ENCODE results near the gene PRKCQ.

GRCh38 chr10:6512182-6512581 is 67.9 kb downstream of the PRKCQ start:
- TF ChIP-seq, protein P1, sequence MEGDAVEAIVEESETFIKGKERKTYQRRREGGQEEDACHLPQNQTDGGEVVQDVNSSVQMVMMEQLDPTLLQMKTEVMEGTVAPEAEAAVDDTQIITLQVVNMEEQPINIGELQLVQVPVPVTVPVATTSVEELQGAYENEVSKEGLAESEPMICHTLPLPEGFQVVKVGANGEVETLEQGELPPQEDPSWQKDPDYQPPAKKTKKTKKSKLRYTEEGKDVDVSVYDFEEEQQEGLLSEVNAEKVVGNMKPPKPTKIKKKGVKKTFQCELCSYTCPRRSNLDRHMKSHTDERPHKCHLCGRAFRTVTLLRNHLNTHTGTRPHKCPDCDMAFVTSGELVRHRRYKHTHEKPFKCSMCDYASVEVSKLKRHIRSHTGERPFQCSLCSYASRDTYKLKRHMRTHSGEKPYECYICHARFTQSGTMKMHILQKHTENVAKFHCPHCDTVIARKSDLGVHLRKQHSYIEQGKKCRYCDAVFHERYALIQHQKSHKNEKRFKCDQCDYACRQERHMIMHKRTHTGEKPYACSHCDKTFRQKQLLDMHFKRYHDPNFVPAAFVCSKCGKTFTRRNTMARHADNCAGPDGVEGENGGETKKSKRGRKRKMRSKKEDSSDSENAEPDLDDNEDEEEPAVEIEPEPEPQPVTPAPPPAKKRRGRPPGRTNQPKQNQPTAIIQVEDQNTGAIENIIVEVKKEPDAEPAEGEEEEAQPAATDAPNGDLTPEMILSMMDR (IDR thresholded peaks at IDR 0.05), result no peak
- no peak for TF ChIP-seq EZH2phosphoT487 (IDR thresholded peaks at IDR 0.05)

Measured in neural progenitor cell (in vitro differentiated cells).